ENCODE data around the gene BPIFA1.

Gene BPIFA1

DNA sequence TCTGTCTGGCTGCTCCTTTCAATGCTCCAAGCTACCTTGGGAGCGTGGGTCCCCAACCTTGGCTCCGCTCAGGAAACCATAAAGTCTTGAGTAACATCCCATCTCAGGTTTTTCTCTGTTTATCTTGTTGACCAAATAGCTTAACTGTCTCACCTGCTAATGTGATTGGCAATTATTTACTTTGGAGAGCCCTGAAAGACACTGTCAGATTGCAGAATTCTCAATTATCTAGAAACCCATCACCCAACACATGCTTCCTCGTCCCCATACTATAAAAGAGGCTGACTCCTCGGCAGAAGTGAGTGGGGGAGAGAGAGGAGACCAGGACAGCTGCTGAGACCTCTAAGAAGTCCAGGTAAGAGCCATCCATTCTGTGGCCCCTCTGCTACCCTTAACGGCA, at the start of gene BPIFA1:
Gene BPIFA1 (plus strand): TSS at position 301 of the 400 bp plus-strand sequence. CDS start 1,716 bp downstream, outside the sequence.
- DNase-seq: no peak

DNA sequence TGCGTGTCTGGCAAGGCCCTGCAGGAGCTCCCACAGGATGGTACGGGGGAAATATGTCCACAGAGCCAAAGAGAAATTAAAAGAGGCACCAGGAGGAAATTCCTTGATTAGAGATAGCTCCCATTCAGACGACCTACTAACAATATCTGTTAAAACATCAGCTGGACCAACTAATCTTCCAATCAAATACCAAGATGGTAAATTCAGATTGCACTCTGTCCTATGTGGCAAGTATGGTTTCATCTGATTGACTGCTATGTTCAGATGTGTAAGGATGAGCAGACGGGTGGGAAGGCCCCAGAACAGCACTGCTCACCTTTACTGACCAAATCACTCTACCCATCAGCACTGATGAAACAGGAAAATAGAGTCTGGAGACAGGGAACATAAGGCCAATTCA, 48.3 kb upstream of the BPIFA1 start:
- DNase-seq: no peak

DNA sequence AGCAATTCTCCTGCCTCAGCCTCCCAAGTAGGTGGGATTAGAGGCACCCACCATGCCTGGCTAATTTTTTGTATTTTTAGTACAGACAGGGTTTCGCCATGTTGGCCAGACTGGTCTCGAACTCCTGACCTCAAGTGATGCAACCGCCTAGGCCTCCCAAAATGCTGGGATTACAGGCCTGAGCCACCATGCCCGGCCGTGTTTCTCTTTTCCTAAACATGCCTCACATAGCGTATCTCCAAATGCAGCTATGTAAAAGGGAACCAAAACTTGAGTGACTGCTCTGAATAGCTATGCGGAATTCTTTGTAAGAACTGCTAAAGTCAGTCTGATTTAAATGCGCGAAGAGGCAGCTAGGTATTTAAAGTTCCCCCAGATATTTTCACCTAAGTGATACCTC, 47.4 kb upstream of the BPIFA1 start:
- no peak for DNase-seq

DNA sequence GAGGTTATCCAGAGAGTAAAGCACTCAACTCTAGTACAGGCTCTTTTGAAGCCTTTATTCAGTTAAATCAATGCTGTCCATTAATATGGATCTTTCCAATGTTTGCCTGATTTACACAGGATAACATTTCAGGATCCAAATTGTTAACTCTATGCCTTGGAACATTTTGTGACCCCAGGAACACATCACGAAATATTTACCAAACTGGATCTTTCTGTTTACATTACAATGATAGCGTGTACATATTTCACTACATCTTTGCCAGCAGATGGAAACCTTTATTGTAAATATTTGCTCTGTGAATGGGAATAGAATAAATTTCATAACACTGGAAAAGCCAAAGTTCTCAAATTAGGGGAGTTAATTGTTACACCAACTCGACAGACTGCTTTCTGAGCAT, 44.3 kb upstream of the BPIFA1 start:
- no peak for DNase-seq

DNA sequence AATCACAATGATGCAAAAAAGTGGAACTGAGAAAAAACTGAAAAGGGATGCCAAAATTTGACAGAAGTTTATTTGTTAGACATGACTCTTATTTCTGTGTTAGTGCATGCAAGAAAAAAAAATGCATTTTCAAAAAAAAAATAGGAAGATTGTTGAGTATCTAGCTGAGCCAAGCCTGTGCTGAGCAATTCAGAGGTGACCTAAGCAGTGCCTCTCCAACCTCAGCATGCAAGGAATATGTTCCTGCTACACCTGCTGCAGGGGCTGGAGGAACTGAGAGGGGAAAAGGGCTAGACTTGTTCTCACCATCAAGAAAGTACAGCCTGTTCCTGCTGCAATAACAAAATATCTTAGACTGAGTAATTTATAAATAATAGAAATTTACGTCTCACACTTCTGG, 43.8 kb upstream of the BPIFA1 start:
- DNase-seq: no peak

DNA sequence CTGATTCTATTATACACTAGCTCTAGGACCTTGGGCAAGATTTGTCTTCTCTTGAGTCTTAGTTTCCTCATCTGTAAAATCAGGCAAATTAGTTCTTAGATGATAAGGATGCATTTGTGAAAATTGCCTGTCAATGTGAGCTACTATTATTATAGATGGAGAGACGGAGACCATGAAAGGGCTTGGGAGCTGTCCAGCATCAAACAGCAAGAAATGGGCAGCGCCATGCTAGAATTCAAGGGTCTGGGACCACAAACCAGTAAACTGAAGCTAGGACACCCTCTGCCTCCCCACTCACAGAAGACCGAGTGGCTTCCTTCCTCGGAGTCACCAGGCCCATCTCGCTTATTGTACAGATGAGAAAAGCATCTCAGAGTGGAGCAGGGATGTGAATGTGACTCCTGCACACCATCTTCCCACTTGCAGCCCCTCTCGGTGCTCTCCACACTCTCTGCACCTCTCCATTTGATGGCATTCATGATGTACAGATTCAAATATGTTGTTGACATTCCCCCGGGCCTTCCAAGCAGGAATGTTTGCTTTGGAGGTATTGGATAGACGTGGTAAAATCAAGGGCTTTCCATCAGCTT, 42.8 kb upstream of the BPIFA1 start:
- no peak for DNase-seq

DNA sequence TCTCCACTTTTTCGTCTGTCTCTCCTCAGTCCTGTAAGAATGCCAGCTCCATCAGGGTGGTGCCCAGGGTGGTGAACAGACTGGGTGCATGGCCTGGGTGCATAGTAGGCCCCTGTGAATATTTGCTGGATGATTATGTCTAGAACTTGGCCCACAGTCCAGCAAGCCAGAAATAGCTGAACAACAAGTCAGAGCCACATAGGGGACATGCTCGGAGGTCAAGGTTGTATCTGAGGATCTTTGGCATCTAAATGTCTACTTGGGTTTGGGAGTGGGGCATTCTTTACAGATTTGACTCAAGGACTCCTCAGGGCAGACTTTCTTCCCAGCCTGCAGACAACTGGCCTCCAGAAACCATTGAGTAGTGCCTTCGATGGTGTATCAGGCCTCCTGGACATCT, 36.8 kb upstream of the BPIFA1 start:
- no peak for DNase-seq

DNA sequence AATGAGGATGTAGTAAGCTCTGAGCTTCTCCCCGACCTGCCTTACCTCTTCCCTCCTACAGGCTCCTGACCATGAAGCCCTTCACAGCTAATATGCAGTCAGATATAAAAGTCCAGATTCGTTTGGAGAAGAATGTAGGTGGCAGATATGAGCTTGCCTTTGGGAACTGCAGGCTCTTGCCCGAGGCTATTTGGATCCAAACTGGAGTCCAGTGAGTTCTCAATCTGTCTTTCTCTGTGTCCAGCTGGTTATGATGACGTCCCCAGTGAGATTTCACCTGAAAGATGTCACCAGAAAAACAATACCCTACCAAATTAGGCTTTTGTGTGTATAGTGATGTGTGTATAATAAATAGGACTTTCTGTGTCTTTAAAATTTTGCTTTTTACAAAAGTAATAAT, 33.3 kb upstream of the BPIFA1 start:
- DNase-seq: no peak

DNA sequence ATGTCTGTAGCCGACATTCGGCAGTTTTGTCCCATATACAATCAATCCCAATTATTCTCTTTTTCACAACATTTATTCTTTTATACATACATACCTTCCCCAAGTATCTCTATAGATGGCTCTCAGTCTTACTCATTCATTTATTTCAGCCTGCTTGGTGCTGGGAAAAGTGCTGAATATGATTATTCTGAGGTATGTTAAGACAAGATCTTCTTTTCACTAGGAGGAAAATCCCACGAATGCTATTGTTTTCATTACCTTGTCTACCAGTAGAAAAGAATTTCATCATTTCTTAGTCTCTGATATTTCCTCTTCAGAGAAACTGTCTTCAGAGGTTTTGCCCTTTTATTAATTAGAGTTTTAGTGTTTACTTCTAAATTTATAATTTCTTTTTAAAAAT, 32.4 kb upstream of the BPIFA1 start:
- DNase-seq: no peak

DNA sequence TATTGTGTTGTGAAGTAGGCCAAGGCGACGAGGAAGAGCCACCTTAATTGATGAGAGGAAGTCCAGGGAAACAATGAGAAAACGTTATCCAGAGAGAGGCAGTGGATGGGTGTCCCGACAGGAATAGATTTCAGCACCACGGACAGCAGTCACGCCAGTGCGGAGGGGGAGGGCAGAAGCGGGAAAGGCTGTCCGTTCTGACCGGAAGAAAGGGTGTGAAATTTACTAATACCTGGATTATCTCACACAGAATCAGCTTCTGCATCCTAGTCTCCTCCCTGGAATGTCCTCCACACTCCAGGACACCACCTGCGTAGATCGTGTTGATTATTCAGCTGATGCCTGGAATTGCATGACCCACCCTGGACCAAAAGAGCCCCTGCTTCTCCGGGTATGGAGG, 26.0 kb upstream of the BPIFA1 start:
- peak; percentile 1 to 10 for DNase-seq

DNA sequence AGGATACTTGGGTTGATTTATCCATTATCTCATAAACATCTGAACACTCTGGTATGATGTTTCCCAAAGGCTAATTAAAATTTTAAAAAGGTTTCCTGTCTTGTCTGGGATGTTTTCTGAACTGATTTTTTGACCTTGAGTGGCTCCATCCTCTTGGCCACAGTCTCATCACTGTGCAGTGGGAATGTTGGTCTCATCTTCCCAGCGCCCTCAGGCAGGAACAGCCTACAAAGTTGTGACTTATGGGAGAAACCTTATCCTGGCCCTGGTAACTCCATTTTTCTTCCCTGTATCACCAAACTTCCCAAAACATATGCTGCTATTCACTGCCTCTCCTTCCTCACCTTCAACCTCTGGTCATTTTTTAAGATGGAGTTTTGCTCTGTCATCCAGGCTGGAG, 25.4 kb upstream of the BPIFA1 start:
- no peak for DNase-seq

DNA sequence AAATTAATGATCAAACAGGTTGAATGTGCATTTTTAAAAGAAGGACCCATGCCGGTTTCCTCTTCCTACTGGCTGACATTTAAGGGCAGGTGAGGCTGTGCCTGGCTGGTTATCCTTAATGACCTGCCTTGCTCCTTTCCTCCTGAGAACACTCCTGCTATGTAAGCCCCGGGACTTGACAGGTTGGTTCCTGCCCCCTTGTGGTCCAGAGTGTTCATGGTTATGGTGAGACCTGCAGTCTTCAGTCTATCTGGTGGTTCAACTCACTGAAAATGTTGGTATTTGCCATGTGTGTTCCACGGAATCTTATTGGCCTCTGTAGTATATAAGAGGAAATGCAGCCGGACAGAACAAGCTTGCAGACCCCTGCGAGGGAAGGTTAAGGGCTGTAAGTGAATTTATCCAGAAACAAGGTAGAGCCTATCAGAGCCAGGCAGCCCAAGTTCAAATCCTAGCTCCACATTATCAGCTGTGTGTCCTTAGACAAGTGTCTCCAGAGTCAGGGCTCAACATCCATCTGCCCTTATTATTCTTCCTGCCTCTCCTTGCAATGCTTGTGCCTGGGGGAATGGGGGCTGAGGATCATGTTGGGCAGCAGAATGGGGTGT, 23.9 kb upstream of the BPIFA1 start:
- DNase-seq: peak in 1 of 2 experiments; percentile 7

DNA sequence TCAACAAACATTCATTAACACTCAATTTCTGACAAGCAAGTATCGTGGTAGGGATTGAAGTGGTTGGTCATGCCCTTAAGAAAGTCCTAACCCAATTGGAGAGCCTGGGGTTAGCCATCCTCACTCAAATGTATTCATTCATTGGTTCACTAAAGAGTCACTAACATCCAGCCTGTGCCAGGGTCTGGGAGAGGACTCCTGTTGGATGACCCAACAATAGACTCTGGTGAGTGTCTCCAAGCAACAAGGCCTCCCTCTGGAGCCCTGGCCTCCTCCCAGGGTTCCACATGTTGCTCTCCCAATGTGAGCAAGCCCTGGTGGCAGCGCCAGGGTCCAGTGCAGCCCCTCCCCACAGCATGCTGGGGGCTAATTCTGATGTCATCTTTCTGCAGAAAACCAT, 18.7 kb upstream of the BPIFA1 start, which contains the start of gene BPIFA3:
Gene BPIFA3 (plus strand): TSS at position 301 of the 400 bp plus-strand sequence. CDS start 185 bp downstream, outside the sequence.
- DNase-seq: no peak

DNA sequence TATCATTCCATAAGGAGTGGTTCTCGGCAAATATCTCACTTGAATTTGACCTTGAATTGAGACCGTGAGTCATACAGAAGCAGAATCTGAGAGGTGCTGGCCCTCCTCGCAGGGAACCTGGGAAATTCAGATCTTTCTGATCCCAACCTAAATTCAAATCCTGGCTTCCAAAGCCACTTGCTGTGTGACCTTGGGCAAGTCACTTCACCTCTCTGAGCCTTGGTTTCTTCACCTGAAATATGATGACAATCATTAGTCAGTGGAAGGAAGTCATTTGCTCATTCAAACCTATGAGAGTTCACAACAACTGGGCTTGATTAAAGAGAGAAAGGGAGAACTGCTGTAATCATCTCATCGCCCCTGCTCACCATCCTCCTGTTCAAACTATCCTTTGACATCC, 11.4 kb upstream of the BPIFA1 start:
- DNase-seq: no peak

DNA sequence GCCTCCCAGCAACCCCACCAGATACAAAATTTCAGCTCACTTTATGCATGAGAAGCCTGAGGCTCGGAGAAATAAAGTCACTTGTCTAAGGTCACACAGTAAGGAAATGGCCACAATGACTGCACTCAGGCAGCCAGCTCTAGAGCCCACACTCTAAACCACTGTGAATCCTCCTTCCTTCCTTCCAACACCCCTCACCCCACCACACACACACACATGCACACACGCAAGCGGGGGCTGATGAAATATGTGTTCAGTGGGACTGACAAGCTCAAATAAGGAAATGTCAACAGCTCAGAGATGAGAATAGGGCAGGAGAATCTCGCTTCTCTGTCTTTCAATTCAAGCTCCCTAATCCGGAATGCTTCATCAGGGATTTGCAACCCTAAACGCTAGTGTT, 6.0 kb upstream of the BPIFA1 start:
- no peak for DNase-seq

DNA sequence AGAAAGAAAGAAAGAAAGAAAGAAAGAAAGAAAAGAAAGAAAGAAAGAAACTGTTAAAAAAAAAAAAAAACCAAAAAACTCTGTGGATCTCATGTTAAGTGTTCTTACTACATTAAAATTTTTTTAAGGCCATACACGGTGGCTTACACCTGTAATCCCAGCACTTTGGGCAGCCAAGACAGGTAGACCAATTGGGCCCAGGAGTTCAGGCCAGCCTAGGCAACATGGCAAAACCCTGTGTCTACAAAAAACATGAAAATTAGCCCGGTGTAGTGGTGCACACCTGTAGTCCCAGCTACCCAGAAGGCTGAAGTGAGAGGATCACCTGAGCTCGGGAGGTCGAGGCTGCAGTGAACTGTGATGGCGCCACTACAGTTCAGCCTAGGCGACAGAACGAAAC, 4.6 kb upstream of the BPIFA1 start:
- DNase-seq: no peak

DNA sequence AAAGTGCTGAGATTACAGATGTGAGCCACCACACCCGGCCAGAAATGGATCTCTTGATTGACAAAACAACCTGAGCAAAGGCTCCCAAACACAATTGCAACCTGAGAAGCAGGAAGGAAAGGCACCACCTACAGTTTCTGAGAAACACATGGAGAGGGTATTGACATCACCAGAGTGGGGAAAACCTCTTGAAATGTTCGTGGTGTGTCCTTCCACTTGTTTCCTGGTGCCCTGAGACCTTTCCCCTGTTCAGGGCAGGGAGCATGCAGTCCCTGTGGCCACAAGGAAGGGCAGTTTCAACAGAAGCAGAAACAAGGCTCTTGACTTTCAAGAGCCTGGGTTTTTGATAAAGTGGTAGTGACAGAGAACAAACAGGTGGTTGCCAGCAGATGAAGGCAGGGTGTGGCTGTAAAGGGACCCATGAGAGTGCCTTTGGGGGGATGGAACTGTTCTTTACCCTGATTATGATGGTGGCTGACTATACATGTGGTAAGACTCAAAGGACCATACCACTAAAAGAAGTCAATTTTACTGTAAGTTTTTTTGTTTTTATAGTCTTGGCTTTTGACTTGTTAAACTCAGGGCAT, 3.2 kb upstream of the BPIFA1 start:
- DNase-seq: no peak

DNA sequence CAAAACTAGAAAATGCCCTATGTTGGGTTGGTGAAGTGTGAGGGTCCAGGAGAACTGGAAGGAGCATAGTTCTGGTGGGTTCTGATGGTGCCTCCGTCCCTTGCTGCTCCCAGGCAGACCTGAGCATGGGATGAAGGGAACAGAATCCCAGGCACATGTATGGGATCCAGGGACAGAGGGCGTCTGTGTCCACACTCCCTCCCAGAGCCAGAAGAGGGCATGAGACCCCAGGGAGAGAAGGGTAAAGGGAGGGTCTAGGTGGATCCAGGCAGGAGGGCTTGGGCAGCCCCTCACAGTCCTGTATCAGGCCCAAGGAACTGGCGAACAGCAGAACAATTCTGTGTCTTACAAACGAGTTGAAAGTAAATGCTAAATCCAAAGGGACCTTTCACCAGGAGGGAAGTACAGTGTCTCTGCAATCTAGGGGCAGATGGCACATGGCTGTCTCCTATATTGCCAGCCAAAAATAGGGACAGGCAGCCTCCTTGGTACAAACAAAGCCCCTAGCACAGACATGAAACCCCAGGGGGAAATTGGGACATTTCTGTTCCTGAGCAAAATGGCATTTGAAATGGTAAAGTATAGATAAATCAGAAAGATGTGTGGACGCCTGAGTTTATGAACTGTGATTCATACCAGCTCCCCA, 2.5 kb upstream of the BPIFA1 start:
- no peak for DNase-seq

DNA sequence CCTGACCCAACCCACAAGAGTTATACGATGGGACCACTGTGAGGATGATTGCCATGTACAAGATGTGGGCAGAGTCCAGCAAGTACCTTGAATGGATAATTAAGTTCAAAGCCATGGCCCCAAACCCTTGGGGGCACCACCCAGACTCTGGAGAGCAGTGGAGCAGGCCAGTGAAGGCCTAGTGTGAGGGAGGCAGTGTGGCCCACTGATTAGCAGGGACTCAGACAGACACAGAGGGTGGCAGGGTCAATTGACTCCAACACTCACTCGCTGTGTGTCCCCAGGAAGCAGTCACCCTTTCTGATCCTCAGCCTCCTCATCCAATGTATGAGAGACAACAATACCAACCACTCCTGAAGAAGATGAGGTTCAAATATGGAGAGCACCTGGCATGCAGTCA, 1.7 kb upstream of the BPIFA1 start:
- DNase-seq: no peak

DNA sequence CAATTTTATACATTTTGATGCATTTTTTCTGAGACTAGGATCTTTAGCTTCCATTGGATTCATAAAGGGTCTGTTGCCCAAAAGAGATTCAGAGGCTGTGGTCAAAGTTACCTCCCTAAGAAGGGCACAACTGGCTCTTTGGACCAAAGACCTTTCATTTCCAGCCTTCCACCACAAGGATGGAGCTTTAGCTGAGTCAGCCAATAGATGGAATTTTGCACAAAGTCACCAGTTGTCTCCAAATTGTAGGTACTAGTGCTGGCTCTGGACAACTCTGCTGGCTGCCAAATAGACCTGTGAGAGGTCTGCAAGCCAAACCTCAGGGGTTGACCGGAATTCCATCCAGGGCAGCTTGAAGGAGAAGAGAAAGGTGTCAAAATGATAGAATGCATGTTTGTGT, 555 bp downstream of the BPIFA1 start:
- DNase-seq: no peak

DNA sequence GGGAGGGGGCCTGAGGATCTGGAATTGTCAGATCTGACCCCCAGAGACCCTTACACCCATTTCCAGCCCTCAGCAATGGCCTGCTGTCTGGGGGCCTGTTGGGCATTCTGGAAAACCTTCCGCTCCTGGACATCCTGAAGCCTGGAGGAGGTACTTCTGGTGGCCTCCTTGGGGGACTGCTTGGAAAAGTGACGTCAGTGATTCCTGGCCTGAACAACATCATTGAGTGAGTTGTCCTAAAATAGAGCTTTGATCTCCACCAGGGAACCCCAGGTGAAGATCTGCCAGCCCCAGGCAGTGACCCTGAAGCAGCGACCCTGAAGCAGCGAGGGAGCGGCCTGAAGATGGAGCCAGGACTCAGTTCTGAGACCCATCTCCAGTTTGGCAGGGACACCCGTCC, 2.2 kb downstream of the BPIFA1 start:
- DNase-seq: no peak

DNA sequence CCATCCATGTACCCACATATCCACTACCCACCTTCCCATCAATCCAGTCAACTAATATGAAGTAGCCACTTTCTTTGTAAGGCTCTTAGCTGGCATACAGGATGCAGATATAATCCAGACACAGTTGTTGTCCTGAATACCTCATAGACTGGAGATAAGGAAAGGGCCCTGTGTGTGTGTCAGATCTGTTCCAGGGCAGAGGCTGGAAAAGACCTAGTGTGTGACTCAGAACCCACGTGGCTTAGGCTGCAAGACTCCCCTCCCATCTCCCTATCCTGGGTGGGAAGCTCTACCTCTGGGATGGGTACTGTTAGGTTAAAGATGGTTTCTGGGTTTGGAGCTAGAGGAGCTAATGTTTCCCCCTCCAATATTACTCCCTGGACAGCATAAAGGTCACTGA, 3.6 kb downstream of the BPIFA1 start:
- no peak for DNase-seq

DNA sequence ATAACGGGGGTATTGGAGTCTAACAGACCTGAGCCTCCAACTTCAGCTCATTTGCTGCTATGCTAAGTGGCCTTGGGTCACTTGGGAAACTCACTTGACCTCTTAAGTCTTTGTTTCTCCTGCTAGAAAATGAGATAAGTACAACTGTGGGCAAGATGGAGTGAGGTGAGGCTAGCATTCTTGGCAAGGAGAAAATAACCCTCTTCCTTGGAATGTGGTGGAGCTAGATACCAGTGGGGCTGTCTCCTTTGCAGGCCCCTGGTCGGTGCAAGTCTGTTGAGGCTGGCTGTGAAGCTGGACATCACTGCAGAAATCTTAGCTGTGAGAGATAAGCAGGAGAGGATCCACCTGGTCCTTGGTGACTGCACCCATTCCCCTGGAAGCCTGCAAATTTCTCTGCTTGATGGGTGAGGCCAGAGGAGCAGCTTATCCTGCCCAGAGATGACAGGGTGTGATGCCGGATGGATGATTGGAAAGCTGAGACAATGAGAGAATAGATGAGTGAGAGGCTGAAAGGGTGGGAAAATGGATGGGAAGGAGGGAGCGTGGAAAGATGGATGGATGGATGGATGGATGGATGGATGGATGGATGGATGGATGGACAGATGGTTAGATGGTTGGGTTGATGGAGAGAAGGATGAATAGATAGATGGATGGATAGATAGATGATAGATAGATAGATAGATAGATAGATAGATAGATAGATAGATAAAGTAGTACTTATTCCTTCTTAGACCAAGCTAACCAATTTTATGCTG, 4.4 kb downstream of the BPIFA1 start:
- DNase-seq: no peak

DNA sequence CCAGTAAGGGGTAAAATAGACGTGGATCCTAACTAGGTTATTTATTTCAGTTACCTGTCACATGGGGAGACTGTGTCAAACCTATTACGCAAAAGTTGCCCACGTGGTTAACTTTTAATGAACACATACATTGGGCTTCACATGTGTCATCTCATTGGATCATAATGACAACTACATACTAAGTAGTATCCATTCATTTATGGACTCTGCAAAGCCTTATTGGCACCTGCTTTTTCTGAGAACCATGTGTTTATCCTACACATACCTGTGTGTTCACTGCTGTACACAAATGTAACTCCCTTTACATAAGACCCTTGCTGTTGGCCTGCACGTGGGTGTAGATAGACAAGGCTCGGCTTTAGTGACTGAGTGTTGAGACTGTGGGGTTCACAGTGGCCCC, 5.1 kb downstream of the BPIFA1 start:
- no peak for DNase-seq

Data from activated CD4-positive, alpha-beta T cell treated with anti-CD3 and anti-CD28 coated beads, Interleukin-2, amount 50 U/mL, for 4 hours (primary cell).